ENCODE results near the gene CHCHD4.

The CHCHD4 gene

DNA sequence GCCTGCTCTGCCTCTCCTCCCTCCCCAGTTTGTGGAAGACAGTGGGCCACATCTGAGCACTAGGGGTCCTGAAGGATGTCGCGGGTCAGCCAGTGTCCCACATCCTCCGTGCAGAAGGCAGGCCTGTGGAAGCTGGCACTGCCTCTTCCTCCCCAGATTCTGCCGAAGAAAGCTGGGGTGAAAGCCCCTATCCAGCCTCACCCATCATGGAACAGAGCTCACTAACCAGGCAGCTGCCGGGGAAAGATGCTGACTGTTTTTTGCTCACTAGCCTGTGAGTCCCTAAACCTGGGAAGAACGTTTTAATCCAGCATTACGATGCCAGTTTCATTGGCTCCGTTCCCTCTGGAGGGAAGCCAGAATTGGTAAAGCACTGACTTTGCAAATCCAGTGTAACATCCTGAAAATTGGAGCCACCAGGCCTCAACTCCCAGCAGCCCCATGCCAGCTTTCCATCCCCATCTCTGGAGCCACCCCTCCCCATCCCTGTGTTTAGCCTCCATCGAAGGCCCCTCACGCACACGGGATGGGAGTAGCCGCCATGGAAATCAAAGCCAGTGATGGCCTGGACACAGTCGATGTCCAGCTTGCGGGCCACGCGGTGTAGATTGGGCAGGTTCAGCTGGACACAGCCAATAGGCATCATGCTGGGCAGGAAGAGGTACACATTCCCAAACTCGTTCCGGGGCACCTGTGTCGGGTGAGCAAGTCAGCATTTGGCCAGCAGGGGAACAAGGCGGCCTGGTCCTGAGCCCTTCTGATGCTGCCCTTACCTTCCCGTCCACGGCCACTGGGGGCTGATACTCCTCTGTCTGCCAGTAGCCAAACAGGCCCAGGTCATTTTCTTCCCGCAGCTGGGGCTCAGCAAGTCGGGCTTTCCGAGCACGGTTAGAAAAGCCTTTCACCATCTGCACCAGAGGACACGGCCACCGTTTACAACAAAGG is 23.6 kb upstream of the CHCHD4 start:
- DNase-seq: no peak

DNA sequence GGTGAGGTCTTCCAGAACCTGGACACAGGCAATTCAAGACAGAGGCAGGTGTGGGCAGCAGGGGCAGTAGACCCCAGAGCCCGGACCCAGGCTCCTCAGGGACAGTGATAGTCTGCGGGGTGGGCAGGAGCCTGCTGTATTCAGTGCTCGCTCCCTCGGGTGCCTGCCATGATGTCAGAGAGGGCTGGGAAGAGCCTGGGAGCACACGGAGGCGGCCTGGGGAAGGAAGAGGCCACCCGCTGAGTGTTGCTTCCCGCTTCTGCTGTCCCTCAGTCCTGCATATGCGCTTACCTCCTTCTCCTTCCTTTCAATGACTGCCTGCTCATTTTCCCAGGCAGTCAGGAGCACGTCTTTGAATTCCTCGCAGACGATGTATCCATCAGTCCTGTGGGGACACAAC is 22.9 kb upstream of the CHCHD4 start:
- no peak for DNase-seq

DNA sequence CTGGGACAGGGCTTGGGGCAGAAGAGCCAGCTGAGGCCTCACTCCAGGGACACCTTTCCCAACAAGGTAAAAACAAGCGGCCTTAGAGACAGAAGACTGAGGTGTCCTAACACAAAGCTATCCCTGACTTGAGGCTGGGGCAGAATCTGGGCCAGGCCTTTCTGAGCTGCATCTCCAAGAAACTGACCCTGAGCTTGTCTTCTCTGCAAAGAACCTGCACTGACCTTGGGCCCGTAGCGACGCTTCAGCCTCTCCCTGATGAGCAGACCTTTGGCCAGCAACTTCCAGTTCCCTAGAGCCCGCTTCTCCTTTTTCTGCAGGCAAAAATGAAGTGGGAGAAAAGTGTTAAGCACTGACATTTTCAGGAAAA is 22.4 kb upstream of the CHCHD4 start:
- DNase-seq: no peak

DNA sequence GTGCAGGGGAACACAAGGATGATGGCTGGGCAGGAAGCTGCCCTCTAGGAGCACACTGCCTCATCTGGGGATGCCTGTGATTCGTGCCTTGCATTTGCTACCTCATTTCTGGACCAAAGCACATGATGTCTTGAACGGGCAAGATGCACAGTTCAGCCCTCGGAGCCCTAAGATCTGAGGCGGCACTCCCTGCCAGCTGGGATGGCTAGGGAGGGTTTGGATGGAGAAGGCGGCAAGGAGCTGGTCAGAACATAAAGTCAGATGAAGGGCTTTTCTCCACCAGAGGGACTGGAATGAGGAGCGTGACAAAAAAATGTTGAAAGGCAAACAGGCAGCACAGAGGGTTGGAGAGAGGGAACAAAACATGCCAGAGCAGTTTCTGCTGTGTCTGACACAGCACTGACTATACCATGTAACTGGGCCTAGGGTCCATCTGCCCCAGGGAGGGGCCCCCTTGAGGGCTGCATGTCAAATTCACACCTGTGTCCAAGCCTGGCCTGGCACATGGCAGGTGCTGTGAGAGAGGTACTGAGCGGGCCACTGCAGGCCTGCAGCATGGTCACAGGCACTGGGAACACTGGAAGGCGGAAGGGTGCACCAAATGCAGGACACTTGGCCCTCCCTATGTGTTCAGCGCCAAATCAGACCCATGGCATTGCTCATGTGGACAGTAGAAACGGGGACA is 21.9 kb upstream of the CHCHD4 start:
- DNase-seq: no peak

DNA sequence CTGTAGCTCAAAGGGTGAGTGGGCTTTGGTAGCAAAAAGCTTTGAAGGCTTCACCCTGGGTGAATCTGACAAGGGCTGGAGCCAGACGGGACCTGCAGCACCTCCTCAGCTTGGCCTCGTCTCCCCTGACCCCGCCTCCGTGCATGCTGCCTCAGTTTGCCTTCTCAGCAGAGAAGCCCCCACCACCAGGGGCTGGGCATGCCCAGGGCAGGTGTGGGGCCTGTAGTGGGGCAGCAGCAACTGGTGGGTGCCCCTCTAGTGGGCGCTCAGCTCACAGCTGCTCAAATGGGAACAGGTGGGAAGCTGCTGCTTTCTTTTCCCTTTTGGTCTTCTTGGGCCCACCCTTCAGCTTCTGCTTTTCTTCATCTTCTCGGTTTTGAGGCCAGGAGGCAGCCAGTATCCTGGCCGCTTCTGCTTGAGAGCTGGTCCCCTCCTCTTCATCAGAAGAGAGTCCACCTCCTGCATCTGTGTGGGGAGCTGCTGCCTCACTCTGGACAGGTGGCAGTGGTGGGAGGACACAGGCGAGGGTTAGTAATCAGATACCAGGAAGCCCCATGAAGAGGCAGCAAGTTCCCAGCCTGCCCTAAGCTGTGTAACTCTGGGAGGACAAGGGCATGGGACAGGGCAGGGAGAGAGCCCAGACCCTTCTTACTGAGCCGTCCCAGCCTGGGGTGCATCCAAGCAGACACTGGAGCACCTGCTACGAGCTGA is 21.2 kb upstream of the CHCHD4 start:
- no peak for DNase-seq

DNA sequence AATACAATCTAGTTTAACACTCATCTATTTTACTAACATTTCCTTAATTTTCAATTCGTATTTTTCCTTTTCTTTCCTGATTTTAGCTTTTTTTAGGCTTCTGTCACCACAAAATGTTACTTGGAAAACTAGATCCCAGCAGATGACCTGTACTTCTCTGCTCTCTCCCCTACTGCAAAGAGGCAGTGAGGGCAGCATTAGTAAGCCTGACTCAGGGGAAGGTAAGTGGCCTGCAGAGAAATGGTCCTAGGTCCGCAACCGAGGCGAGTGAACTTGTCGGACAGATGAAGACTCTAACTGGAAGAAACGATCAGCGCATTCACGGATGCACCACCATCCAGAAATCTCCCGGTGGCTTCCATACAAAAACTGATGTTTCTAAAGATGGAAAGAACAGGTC is 20.6 kb upstream of the CHCHD4 start:
- no peak for DNase-seq

DNA sequence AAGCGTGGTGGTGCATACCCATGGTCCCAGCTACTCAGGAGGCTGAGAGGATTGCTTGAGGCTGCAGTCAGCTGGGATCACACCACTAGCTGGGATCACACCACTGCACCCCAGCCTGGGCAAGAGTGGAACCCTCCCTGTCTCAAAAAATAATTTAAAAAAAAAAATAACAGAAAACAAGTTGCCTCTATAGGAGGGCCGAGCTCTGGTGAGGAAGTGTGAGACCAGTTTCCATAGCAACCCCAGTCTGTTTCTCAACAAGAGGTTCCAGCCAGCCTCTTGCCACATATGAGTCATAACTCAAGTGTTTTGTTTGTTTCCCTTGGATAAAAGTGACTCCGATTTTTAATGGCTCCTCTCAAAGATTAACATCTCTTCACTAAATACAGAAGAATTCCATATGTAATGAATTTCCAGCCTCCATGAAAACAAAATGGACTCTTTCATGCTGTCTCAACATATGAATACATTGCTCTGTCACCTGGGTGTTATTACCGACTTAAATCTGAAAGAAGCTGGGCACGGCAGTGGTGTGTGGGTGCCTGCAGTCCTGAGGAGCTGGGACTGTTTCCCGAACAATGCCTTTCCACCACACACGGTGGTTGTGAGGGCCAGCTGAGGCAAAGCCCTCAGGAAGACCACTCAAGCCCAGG is 19.9 kb upstream of the CHCHD4 start:
- peak in 4 of 5 experiments; percentile 22 to 96 (median 80) for DNase-seq

DNA sequence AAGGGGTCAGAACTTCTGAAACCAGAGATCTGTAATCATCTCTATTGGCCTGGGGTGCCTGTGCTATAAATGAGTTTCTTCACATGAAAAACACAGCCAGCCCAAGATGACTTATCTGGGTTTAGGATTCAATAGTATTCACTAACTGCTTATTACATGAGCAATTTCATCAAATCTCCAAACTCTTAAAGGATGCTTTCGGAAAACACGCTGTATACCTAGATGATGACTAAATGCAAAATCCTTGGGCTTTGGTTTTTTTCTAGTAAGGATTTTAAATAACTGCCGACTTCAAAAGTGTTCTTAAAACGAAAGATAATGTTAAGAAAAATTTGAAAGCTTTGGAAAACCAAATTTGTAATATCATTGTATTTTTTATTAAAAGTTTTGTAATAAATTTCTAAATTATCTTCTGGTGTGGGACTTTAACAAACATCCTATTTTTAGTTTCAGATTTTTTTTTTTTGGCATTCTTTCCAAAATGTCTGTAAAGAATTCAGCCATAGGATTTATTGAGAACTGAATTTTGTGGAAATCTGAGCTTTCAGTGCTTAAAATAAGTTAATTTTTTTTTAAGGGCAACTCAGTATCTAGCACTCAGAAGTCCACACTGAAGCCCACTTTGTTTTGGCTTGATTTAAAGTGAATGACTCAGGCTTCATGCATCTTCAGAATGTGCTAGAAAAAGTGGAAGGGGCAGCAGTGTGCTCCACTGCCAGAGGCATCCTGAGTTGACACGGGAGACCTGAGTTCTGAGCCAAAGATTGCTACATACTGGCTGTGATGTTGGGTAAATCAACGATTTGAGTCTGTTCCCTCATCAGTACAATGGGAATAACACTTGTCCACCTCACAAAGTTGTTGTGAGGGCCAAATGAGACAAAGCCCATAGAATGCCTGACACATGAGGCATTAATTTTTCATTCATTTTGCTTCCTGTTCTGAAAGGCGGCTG is 18.9 kb upstream of the CHCHD4 start:
- DNase-seq: no peak

DNA sequence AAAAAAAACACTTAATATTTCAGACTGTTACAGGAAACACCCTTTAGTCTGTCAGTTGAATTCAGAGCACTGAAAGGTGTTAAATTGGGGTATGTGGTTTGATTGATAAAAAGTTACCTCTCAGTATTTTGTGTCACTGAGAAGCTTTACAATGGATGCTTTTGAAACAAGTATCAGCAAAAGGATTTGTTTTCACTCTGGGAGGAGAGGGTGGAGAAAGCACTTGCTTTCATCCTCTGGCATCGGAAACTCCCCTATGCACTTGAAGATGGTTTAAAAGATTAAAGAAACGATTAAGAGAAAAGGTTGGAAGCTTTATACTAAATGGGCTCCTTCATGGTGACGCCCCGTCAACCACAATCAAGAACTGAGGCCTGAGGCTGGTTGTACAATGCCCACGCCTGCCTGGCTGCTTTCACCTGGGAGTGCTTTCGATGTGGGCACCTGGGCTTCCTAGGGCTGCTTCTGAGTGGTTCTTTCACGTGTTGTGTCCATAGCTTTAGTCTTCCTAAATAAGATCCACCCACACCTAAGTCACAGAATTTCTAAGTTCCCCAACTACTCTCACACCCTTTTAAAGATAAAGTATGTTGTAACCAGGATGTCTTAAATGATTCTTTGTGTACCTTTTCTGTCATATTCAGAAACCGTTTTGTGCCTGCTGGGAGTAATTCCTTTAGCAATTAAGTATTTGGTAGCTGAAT is 18.0 kb upstream of the CHCHD4 start:
- peak; percentile 35 to 86 (median 70) for DNase-seq

DNA sequence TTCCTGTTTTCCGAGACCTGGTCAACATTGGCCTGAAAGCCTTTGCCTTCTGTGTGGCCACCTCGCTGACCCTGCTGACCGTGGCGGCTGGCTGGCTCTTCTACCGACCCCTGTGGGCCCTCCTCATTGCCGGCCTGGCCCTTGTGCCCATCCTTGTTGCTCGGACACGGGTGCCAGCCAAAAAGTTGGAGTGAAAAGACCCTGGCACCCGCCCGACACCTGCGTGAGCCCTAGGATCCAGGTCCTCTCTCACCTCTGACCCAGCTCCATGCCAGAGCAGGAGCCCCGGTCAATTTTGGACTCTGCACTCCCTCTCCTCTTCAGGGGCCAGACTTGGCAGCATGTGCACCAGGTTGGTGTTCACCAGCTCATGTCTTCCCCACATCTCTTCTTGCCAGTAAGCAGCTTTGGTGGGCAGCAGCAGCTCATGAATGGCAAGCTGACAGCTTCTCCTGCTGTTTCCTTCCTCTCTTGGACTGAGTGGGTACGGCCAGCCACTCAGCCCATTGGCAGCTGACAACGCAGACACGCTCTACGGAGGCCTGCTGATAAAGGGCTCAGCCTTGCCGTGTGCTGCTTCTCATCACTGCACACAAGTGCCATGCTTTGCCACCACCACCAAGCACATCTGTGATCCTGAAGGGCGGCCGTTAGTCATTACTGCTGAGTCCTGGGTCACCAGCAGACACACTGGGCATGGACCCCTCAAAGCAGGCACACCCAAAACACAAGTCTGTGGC is 17.1 kb upstream of the CHCHD4 start:
- DNase-seq: peak in 1 of 5 experiments; percentile 18

DNA sequence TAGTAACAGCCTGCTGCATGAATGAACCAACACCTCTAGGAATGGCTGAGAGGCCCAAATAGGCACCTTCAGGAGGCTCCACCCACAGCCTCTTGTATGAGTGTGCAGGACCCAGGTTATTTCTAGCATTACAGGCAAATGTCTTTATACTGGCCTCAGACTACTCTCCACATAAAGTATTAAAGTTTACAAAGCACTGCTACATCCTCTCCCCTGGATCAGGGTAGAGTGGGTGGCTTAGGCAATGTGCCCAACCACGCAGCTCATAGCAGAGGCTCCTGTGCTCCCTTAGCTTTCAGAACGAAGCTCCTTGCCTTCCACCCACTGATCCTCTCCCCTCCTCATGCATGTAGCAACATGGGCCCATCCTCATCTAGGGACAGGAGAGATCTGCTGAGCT is 16.5 kb upstream of the CHCHD4 start:
- no peak for DNase-seq

DNA sequence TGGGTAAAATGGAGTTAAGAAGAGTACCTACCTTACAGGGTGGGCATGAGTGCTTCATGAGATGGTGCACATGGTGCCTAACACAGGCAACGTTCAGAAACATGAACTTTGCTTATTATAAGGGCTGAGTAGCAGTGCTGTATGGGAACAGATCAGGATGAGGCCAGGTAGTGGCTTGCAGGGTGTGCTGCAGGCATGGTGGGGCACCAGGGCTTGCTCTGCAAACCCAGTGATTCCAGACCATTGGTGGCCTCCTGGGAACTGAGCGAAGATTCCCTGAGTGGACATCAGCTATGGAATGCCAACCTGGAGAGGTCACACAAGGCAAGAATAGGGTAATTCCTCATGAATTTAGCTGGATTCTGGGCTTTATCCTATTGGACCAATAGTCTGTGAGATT is 16.0 kb upstream of the CHCHD4 start:
- DNase-seq: no peak

DNA sequence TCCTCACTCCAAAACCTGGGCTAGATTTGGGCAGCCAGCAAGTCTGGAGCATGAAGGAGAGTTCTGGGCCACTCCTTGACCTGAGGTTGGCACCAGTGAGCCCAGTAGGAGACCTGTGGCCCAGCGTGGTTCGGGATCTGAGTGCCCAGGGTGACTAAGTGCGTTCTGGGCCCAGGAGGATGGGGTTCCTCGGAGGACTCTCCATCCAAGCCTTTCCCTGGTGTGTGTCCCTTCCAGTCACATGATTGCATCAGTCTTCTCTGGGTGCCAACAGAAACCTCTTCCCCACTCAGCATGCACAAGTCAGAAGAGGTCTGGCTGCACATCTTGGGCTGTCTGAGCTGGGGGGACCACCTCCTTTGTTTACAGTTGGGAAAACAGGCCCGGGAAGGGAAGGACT is 15.1 kb upstream of the CHCHD4 start:
- no peak for DNase-seq

DNA sequence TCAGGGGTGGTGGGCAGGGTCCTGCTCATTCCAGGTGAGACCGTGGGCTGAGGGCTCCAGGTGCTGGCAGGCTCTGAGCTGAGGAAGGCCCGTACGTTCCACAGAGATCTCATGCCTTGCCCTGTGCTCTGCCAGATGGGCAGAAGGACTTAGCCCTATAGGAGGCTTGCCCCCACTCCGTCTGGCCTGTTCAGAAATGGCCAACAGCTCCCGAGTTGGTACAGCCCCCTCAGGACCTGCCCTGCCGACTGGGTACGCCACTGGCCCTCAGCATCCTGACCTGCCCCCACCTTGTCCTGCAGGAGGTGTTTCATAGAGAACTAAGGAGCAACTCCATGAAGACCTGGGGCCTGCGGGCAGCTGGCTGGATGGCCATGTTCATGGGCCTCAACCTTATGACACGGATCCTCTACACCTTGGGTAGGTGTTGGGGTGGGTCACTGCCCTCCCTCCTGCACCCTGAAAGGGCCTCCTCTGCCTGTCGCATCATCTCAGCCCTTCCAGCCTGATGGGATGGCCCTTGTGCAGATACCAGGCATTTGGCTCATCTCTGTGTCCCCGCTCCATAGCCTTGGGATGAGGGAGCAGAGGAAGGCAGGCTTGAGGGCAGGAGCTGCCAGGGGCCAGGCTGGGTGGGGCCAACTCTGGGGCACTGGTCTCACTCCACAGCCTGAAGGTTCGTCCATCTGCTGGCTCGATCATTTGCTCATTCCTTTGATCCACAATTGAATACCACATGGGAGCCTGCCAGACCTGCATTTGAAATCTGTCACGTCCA is 14.4 kb upstream of the CHCHD4 start:
- DNase-seq: no peak

DNA sequence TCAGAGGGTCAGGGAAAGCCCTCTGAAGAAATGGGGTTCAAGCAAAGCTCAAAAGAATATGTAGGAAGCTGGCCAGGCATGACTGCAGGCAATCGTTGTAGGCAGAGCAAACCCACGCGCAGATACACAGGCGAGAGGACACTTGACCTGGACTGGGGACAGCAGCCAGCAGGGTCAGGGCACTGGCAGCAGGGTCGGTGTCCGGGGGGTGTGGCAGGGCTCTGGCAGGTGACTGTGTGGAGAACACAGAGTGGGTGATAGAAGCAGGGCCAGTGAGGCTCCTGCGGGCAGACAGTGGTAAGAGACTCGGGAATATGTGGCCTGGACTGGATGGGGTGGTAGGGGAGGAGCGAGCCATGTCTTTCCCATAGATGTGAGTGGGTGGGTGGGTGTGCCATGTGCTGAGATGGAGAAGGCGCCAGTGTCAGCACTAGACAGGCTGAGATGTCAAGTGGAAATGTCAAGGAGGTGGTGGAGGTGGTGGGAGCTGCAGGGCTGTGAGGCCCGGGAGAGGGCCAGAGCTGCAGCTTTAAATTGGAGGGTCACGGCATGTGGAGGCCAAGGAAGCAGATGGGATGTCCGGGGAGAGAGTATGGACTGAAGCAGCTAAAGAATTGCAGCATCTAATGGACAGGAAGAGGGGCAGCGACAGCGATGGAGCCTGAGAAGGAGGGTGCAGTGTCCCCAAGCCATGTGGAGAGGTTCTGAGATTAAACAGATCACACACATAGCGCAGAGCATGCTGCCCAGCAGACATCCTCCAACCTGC is 13.6 kb upstream of the CHCHD4 start:
- no peak for DNase-seq

DNA sequence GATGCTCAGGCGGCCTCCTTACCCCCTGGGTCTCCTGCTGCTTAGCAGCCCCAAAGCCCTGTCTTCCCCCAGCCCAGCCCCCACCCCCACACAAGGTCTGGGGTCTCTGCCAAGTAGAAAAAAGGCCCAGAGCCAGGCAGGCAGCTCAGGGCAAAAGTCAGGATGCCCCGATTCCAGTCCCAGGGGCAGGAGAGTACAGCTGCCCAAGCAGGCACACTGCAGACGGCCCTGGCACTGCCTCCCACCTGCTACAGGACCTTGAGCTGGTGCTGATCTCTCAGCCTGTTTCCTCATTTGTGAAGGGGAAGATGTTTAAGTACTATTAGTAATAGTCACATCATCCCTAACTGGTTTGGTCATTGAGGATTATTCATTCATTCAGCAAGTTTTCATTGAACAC is 12.8 kb upstream of the CHCHD4 start:
- DNase-seq: no peak

DNA sequence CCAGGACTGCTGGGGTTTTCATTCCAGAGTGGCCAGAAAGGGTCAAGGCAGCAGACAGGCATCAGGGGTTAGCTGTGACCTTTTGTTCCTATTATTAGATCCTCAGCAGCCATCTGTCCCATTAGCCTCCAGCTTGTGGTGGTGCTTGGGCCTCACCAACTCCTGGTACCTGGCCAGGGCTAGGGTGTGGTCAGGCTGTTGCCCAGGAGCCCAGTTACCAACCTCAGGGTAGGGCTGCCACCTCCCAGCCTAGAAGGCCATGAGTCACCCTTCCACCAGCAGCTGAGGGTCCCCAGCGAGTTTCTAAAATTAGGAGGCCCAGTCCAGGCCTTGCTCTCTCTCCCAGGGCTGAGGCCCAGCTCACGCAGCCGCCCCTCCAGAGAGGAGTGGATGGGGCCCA is 12.3 kb upstream of the CHCHD4 start:
- DNase-seq: no peak

DNA sequence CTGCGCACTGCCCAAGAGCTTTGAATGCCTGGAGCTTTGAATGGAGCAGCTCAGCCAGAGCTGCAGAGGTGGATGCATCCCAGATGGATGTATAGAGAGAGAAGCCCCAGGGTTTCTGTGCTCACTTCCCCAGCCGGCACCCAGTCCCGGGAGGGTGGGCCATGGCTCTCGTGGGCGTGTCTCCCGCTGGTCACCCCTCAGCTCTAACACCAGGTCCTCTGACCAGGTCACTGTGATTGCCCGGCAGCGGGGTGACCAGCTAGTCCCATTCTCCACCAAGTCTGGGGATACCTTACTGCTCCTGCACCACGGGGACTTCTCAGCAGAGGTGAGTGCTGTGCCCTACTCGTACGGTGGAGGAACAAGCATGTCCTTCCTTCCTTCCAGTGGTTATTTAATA is 10.9 kb upstream of the CHCHD4 start:
- no peak for DNase-seq

DNA sequence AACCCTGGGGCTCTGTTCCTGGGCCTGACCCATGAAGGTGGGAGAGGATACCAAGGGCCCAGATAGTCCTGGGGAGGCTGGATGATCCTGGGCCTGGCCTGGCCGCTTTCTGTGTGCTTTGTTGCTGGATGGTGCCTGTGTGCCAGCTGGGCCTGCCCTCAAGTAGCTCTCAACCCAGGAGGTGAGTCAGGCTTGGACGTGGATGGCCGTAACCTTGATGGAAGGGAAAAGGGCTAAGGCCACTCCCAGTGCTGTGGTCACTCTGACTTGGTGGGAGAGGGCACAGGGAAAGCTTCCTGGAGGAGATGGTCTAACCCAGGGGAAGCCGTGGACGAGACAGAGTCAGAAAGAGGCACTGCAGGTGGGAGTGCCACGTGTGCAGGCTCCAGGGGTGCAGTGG is 9.6 kb upstream of the CHCHD4 start:
- DNase-seq: no peak
